PC-9 (cell line): ENCODE measurements around the gene KRT82. TPM values are rescaled to one million over a fixed set of nuclear protein-coding genes. Genes with fewer than 3 reads are reported as not detected.

ENCODE experiments used
- BruUV-seq: library from RNA; stranded (reverse); fragments of 400-500 nt; replicated peaks from 2 replicates; lab custom pipeline; 2021; lab: Mats Ljungman, UMichigan
- CTCF ChIA-PET: fragments of 300-600 bp; sonication (Branson Sonifier 250); formaldehyde crosslinking; loops from one replicate; lab custom pipeline; 2022; ENCODE audit warnings: antibody characterized with exemption; lab: Charles Lee
- POLR2A ChIA-PET: fragments of 300-600 bp; sonication (Branson Sonifier 250); formaldehyde crosslinking; loops from one replicate; lab custom pipeline; 2022; ENCODE audit warnings: antibody characterized with exemption; ENCODE audit not compliant: unreplicated experiment; lab: Charles Lee
- DNase-seq, 2 experiments: peaks; one replicate each; pipeline versions ENCODE4 v3.0.0 to v3.0.0-alpha.2; 2015 to 2022; ENCODE audit warnings: mixed read lengths in 1 of 2
- H2AFZ ChIP-seq: fragments of 200-600 bp; sonication (generic); 2 replicates; pipeline ENCODE4 v1.8.1; 2017; ENCODE audit warnings: antibody characterized with exemption
- H3F3A ChIP-seq: fragments of 200-600 bp; sonication (generic); 2 replicates; pipeline ENCODE4 v1.8.1; 2017; ENCODE audit warnings: antibody characterized with exemption, mild to moderate bottlenecking, low read depth; ENCODE audit not compliant: insufficient read depth
- H3K27ac ChIP-seq: fragments of 200-600 bp; sonication (generic); 2 replicates; pipeline ENCODE4 v1.6.1; 2016; ENCODE audit warnings: mixed run types
- H3K27me3 ChIP-seq: fragments of 200-600 bp; sonication (generic); 2 replicates; pipeline ENCODE4 v1.6.1; 2016; ENCODE audit warnings: low read depth, mixed run types; ENCODE audit not compliant: insufficient read depth
- H3K36me3 ChIP-seq: fragments of 200-600 bp; sonication (generic); 2 replicates; pipeline ENCODE4 v1.6.1; 2016; ENCODE audit warnings: low read depth, mixed run types
- H3K4me1 ChIP-seq: fragments of 200-600 bp; sonication (generic); replicated peaks from 2 replicates; pipeline ENCODE4 v1.6.1; 2016; ENCODE audit warnings: mixed run types; ENCODE audit not compliant: insufficient read depth
- H3K4me2 ChIP-seq: fragments of 200-600 bp; sonication (generic); 2 replicates; pipeline ENCODE4 v1.6.1; 2017; ENCODE audit warnings: mixed run types
- H3K4me3 ChIP-seq: fragments of 200-600 bp; sonication (generic); 2 replicates; pipeline ENCODE4 v1.6.1; 2016; ENCODE audit warnings: mixed run types
- H3K79me2 ChIP-seq: fragments of 200-600 bp; sonication (generic); 2 replicates; pipeline ENCODE4 v1.6.1; 2017; ENCODE audit warnings: low read depth, mixed run types
- H3K9me2 ChIP-seq: fragments of 200-600 bp; sonication (generic); 2 replicates; pipeline ENCODE4 v1.8.1; 2017; ENCODE audit warnings: mild to moderate bottlenecking; ENCODE audit not compliant: insufficient read depth
- H3K9me3 ChIP-seq: fragments of 200-600 bp; sonication (generic); 2 replicates; pipeline ENCODE4 v1.8.1; 2016; ENCODE audit warnings: low read depth; ENCODE audit not compliant: insufficient read depth
- H4K20me1 ChIP-seq: fragments of 200-600 bp; sonication (generic); 2 replicates; pipeline ENCODE4 v1.8.1; 2017; ENCODE audit not compliant: insufficient read depth
- CTCF ChIP-seq: fragments of 200-600 bp; sonication (generic); conservative IDR thresholded peaks from 2 replicates; pipeline ENCODE4 v1.6.1; 2017; ENCODE audit warnings: mixed run types, antibody characterized with exemption, mild to moderate bottlenecking, moderate library complexity
- EZH2 ChIP-seq: fragments of 200-600 bp; sonication (generic); IDR thresholded peaks from 2 replicates; pipeline ENCODE4 v1.8.0; 2017; ENCODE audit warnings: antibody characterized with exemption, low read depth
- intact Hi-C: fragments of 100-400 bp; cut with micrococcal nuclease; formaldehyde crosslinking; loops from one replicate; pipeline ENCODE4 v1.10.0; 2022; ENCODE audit not compliant: unreplicated experiment
- total RNA-seq: library from RNA; stranded (reverse); gene quantifications from 2 replicates; pipeline ENCODE4 v1.2.3, GENCODE V29; 2021

The KRT82 gene
- total RNA-seq, 1 experiment from 2014 or later = not detected

- Histone ChIP-seq H3K79me2 (no peaks in the 10 kb centered on the region), H3K9me2 (no peaks in the 10 kb centered on the region), H3K4me1 (peaks cover 37% of the 10 kb centered on the region), H3K27ac (no peak overlapping the region), H3K36me3 (no peaks in the 10 kb centered on the region), H3K4me2 (no peak overlapping the region), H4K20me1 (no peaks in the 10 kb centered on the region), H3K27me3 (no peaks in the 10 kb centered on the region), H3K9me3 (no peaks in the 10 kb centered on the region), H3F3A (peaks cover 34% of the 10 kb centered on the region; the same call in 1 of the 2 replicates), H3K4me3 (no peak overlapping the region), H2AFZ (no peak overlapping the region)
- no TSS peak for BruUV-seq
- intact Hi-C loops = no loop called here
- ChIA-PET POLR2A (interaction anchor here (0.7 kb wide), 1 partner anchor 47 kb away, joined by 3 read pairs; the partner anchor contains the start of gene KRT6A), CTCF (no interaction called here)
- no peak for DNase-seq
- no peak for TF ChIP-seq EZH2
- TF ChIP-seq CTCF = no peak
These were observed 40.4 kb upstream of the KRT82 start for GRCh38 chr12:52446367-52447045.

- CTCF ChIA-PET = no interaction called here
- intact Hi-C loops = no loop called here
- TF ChIP-seq EZH2 = no peak
- no peak for TF ChIP-seq CTCF
- Histone ChIP-seq H3K4me3 (no peak overlapping the region), H3K4me1 (peaks cover 43% of the 10 kb centered on the region), H3K36me3 (no peaks in the 10 kb centered on the region), H3K4me2 (no peak overlapping the region), H3F3A (peaks cover 40% of the 10 kb centered on the region), H3K9me2 (no peaks in the 10 kb centered on the region), H2AFZ (no peak overlapping the region), H3K9me3 (no peaks in the 10 kb centered on the region), H3K79me2 (no peaks in the 10 kb centered on the region), H3K27ac (no peak overlapping the region), H4K20me1 (no peaks in the 10 kb centered on the region), H3K27me3 (no peaks in the 10 kb centered on the region)
- DNase-seq = no peak
- POLR2A ChIA-PET = no interaction called here
- BruUV-seq = no TSS peak
These were observed 39.7 kb upstream of the KRT82 start for GRCh38 chr12:52445876-52446275.

- no TSS peak for BruUV-seq
- POLR2A ChIA-PET = interaction anchor here (0.6 to 0.7 kb wide), 3 partner anchors 50 to 429 kb away, joined by 3 to 9 read pairs (median 6); no protein-coding TSS in a partner anchor
- intact Hi-C loops = loop anchor here (5.0 kb wide), 2 partner anchors 48 to 298 kb away; no protein-coding TSS in a partner anchor
These were observed 38.8 kb upstream of the KRT82 start for GRCh38 chr12:52444647-52445595.

More at GRCh38 chr12:52444647-52445595, 38.8 kb upstream of the KRT82 start:
- Histone ChIP-seq H3K9me3 (no peaks in the 10 kb centered on the region), H3F3A (peaks cover 49% of the 10 kb centered on the region), H3K36me3 (no peaks in the 10 kb centered on the region), H3K4me1 (peaks cover 53% of the 10 kb centered on the region), H3K27ac (peak overlapping the region; percentile 28; the same call in 1 of the 2 replicates), H3K27me3 (no peaks in the 10 kb centered on the region), H3K4me2 (no peak overlapping the region), H3K4me3 (no peak overlapping the region), H3K9me2 (no peaks in the 10 kb centered on the region), H4K20me1 (no peaks in the 10 kb centered on the region), H2AFZ (no peak overlapping the region), H3K79me2 (no peaks in the 10 kb centered on the region)
- DNase-seq = peak in 1 of 2 experiments; percentile 67
- TF ChIP-seq CTCF = no peak
- no peak for TF ChIP-seq EZH2
- CTCF ChIA-PET = no interaction called here
